ENCODE results near the gene COA1.
"Not testable (repeated sequence)": the region's sequence is repeated elsewhere in the genome, so short reads cannot be mapped to it uniquely, and the experiment has no call there.

Gene COA1

DNA sequence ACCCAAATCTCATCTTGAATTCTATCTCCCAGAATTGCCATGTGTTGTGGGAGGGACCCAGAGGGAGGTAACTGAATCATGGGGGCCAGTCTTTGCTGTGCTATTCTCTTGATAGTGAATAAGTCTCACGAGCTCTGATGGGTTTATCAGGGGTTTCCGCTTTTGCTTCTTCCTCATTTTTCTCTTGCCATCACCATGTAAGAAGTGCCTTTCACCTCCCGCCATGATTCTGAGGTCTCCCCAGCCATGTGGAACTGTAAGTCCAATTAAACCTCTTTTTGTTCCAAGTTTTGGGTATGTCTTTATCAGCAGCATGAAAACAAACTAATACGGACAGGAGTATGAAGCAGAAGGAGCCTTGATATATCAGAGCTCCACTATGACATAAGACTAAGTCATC is 41.5 kb downstream of the COA1 start:
- not testable (repeated sequence) for DNase-seq (ENCODE audit: low spot score)

GRCh38 chr7:43686991-43687390 is 42.3 kb downstream of the COA1 start:
- DNase-seq (ENCODE audit: low spot score) = no peak

DNA sequence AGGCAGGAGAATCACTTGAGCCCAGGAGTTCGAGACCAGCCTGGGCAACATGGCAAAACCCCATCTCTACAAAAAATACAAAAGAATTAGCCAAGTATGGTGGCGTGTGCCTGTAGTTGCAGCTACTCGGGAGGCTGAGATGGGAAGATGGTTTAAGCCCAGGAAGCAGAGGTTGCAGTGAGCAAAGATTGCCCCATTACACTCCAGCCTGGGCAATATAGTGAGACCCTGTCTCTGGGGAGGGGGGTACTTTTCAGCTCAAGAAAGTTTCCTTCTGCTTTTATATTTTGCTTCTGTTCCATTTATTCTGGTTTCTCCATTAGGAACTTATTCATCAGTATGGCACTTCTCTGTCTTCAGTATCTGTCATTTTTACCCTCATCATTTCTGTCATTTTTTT is 48.6 kb downstream of the COA1 start:
- DNase-seq (ENCODE audit: low spot score) = no peak

DNA sequence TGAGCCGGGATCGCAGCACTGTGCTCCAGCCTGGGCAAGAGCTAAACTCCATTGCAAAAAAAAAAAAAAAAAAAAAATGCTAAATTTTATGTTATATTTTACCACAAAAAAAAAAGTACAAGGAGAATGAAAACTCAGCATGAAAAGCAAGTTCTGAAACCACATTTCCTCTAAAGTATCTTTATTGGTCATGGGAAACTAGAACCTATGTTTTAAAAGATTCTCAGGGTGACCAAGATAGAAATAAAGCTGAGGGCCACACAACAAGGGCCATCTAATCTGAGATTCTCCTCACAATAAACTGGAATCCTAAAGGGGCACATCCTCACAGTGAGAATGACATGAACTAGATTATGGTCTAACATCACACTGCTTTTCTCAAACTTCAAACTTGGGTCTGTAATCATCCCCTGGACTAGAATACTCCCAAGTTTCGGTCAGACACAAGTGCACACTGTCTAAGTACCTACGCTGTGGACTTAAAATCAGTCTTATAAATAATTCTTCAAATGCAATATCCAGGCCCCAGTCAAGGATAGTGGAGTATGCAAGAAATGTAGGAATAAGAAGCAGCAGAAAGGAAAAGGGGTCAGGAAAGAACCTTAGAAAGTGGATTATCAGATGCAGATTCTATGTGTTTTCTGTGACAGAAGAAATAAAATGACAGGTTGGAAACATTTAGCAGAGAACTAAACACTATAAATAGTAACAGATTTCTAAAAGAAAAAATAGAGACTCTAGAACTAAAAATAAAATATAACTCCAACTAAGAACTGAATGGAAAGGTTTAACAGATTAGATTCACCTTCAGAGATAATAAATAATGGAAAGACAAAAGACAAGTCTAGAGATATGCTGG is 49.9 kb downstream of the COA1 start:
- no peak for DNase-seq (ENCODE audit: low spot score)

DNA sequence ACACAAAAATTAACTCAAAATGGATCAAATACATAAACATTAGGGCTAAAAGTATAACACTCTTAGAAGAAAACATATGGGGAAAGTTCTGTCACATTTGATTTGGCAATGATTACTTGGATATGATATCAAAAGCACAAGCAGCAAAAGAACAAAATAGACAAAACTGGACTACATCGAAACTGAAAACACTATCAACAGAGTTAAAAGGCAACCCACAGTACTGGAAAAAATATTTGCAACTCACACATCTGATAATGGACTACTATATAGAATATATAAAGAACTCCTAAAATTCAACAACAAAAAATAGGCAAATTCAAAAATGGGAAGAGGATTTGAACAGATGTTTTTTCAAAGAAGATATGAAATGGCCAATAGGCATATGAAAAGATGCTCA is 51.0 kb downstream of the COA1 start:
- no peak for DNase-seq (ENCODE audit: low spot score)

DNA sequence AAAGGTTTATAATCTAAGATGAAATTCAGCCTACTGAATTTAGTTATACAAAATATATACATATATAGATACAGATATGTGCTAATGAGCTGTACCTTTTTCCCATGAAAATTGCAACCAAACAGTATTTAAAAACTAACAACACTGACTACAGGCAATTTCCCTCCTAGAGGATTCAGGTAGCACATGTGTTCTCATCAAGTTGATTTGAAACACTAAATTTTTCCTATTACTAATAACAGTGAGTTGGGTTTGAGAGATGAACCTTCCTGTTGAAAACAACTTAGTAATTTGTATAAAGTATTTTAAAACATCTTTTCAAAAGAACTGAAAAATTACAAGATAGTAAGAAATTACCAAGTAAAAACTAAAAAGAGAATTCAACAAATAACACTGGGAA is 51.5 kb downstream of the COA1 start:
- no peak for DNase-seq (ENCODE audit: low spot score)

DNA sequence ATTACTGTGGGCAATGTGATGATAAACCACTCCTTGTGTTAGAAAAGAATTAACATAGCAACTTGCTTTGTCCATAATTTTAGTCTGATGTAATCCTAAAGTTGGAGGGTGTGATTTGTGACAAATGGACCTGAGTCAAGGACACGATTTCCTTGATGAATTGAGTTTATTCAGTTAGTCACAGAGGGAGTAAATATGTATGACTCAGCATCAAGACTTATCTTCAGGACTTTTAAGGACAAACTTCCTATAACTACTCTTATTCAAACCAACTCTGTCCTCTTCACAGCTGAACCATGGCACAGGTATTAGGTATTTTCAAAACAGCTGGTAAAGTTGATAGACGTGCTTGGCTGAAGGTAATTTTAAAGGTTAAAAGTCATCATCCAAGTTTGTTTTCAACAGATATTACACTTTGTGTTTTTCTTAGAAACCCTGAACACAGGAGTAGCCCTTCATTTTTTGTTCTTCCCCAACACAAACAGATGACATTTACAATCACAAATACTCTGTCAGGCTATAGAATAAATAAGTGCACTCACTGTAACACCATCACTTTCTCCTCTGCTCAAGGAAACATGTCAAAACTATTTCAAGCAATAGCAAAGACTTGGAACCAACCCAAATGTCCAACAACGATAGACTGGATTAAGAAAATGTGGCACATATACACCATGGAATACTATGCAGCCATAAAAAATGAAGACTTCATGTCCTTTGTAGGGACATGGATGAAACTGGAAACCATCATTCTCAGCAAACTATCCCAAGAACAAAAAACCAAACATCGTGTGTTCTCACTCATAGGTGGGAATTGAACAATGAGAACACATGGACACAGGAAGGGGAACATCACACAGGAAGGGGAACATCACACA is 54.5 kb downstream of the COA1 start:
- peak; percentile 74 for DNase-seq (ENCODE audit: low spot score)

- DNase-seq (ENCODE audit: low spot score) = not testable (repeated sequence)
Measured at GRCh38 chr7:43673243-43673976, 55.9 kb downstream of the COA1 start.

GRCh38 chr7:43671521-43671920 is 57.8 kb downstream of the COA1 start:
- DNase-seq (ENCODE audit: low spot score) = no peak

GRCh38 chr7:43669286-43670081 is 59.8 kb downstream of the COA1 start:
- no peak for DNase-seq (ENCODE audit: low spot score)

DNA sequence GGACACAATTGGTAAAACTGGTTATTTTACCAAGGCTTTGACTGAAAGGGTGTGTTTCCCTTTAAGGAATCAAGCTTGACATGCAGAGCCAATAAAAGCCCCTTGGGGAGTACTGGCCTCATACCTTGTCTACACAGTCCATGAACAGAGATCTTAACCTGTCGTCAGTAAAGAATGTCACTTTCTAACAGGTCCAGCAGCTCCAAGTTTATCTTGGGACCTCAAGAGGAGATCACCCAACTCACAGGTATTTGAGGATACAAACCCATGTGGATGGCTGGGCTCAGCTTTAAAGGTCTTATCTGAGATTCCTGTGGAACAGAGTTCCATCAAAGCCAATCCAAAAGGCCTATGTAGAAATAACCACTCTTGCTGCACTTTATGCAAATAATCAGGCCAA is 61.3 kb downstream of the COA1 start:
- DNase-seq (ENCODE audit: low spot score) = no peak

DNA sequence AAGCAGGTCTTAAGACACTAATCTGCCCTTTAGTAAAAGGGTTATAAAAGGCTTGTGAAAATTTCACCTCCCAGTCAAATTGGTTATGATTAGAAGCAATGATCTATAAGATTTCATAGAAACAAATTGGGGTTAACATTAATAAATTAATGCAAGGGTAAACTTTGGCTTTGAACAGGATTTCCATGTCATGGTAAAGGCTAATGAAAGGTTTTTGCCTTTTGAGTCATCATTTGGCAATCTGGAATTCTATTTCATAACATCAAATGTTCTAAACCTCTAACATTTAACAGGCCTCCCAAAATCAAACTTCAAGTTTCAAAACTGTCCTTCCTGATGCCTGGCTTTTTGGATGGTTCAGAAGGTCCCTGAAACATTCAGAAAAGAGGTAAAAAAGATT is 62.4 kb downstream of the COA1 start:
- DNase-seq (ENCODE audit: low spot score) = no peak

- no peak for DNase-seq (ENCODE audit: low spot score)
Measured at GRCh38 chr7:43664681-43665080, 64.6 kb downstream of the COA1 start.

GRCh38 chr7:43660141-43660540 is 69.2 kb downstream of the COA1 start:
- DNase-seq (ENCODE audit: low spot score) = no peak

DNA sequence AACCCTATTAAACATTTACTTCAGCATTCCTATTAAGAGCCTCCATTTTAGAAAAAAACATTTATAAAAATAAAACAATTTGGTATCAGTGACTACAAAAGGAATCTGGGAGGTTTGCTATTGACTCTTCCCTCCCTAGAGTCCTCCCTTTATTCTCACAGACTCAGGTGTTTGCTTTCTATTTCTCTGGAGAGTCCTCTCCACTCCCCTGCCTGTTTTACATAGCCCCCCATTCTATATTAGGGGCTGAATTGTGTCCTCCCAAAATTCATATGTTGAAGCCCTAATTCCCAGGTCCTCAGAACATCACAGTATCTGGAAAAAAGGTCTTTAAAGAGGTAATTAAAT is 69.8 kb downstream of the COA1 start:
- DNase-seq (ENCODE audit: low spot score) = no peak

DNA sequence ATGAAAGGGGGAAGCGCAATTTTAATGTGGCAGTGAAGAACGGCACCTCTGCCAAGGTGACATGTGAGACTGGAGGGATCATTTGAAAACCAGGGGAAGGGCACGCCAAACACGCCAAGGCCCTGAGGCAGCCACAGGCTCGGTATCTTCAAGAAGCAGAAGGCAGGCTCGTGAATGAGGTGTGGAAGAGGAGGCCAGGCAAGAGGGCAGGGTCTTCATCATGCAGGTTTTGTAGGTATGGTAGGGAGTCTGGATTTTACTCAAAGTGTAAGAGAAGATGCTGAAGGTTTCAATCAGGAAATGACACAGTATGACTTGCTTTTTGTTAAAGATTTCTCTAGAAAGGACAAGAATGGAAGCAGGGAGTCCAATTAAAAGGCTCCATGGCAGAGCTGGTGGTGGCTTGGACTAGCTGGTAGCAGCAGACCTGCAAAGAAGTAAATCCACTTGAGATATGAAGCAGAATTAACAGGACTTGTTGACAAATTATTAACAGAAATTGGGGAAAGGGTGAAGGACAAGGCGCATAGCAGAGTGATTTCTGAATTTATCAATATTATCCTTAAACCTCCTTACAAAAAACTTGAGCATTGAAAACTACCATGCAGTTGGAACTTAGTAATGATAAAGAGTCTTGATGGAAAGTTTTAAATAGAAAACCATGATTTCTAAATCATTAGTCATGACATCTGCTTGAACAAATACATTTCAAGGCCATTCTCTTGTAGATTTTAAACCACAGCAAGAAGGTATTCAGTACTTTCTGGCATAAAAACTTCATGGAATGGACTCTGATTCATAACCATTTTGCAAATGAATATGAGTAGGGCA is 70.4 kb downstream of the COA1 start:
- peak; percentile 71 for DNase-seq (ENCODE audit: low spot score)

GRCh38 chr7:43656997-43657396 is 72.3 kb downstream of the COA1 start:
- DNase-seq (ENCODE audit: low spot score) = no peak

GRCh38 chr7:43655584-43655983 is 73.7 kb downstream of the COA1 start:
- no peak for DNase-seq (ENCODE audit: low spot score)

DNA sequence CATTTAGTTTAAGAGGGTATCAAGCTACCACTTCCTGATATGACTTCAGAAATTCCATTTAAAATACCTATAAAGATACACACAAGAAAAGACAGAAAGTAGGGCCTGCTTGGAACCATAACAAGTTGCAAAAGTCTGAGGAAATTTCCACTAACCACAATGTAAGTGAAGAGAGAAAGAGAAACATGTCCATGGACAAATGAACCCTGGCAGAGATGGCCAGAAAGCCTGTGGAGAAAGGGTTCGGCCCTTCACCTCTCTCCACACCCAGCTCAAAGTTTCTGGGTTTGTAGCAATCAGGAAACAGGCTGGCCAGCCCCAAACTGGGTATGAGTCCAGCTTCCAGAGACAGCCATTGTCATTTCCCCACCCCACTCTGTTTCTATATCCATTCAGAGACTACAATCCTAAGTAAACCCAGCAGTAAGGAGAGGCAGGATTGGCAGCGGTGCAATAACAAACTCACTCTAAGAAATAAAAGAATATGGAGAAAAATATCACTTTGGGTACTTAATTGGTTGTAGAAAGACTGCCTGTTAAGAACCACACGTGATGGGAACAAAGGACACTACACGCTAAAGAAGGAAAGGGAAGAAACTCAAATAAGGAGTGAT is 75.3 kb downstream of the COA1 start:
- no peak for DNase-seq (ENCODE audit: low spot score)

DNA sequence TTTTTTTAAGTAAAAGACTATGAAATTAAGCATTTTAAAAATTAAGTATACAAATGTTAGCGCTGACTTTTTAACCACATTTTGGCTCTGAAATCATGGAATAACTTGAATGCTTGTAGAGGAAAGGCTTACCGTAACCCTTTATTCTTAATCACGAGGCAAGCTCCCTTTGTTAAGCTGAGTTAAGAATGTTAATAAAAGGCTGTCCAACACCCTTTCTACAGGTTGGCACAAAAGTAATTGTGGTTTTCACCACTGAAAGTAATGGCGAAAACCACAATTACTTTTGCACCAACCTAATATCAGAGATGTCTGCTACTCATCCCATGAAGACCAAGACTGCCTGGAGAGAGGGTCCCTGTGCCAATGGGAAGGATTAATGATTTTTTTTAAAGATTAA is 75.9 kb downstream of the COA1 start:
- no peak for DNase-seq (ENCODE audit: low spot score)
